ENCODE results near the gene ZNF136. TPM values are rescaled to one million over a fixed set of nuclear protein-coding genes. Genes with fewer than 3 reads are reported as not detected.

ZNF136 gene
- total and polyA plus RNA-seq, 2 of the 13 experiments (the other 11 are each of a cell fraction or from before 2014, with no cell fraction given): 2.5 to 10.2 TPM

- TF ChIP-seq ZNF276 (CRISPR knock-in tag; IDR thresholded peaks at IDR 0.05; ENCODE audit: low read depth) (0 out of 2 replicates have a peak, but pooled peaks have one; percentile 56), ZNF629 (CRISPR knock-in tag; conservative IDR thresholded peaks at IDR 0.05) (peak; percentile 22; the same call in 1 of the 2 replicates), ZNF740 (CRISPR knock-in tag; IDR thresholded peaks at IDR 0.05) (no peak), ZNF430 (CRISPR knock-in tag; IDR thresholded peaks at IDR 0.05) (peak; percentile 71; the same call in 1 of the 2 replicates), MTF1 (CRISPR knock-in tag; IDR thresholded peaks at IDR 0.05) (no peak), ZNF770 (CRISPR knock-in tag; IDR thresholded peaks at IDR 0.05) (peak; percentile 71), ZGPAT (CRISPR knock-in tag; IDR thresholded peaks at IDR 0.05) (peak; percentile 69; the same call in 1 of the 2 replicates), RBM39 (IDR thresholded peaks at IDR 0.05; ENCODE audit: low read depth, low read length, poor library complexity, severe bottlenecking) (no peak), ATF7-NPFF (CRISPR knock-in tag; IDR thresholded peaks at IDR 0.05; ENCODE audit: low read depth) (peak; percentile 55; the same call in 1 of the 2 replicates), CTCF (CRISPR knock-in tag; IDR thresholded peaks at IDR 0.05) (0 out of 2 replicates have a peak, but pooled peaks have one; percentile 5), ZZZ3 (CRISPR knock-in tag; IDR thresholded peaks at IDR 0.05; ENCODE audit: borderline replicate concordance) (peak; percentile 39; the same call in 1 of the 2 replicates), BCL3 (CRISPR knock-in tag; IDR thresholded peaks at IDR 0.05) (no peak), RELA (CRISPR knock-in tag; IDR thresholded peaks at IDR 0.05) (no peak), ZNF230 (CRISPR knock-in tag; IDR thresholded peaks at IDR 0.05) (peak; percentile 86), CBX5 (CRISPR knock-in tag; IDR thresholded peaks at IDR 0.05; ENCODE audit: borderline replicate concordance) (no peak), CBX2 (IDR thresholded peaks at IDR 0.05; ENCODE audit: low read depth, low read length) (no peak), CBX2 (CRISPR knock-in tag; IDR thresholded peaks at IDR 0.05; ENCODE audit: low read depth) (no peak), NR1H2 (CRISPR knock-in tag; IDR thresholded peaks at IDR 0.05; ENCODE audit: borderline replicate concordance, low read depth) (0 out of 2 replicates have a peak, but pooled peaks have one; percentile 55), ZNF251 (CRISPR knock-in tag; IDR thresholded peaks at IDR 0.05) (no peak)
These were observed 6.5 kb upstream of the ZNF136 start, which contains the start of gene ZNF625 (continued) for GRCh38 chr19:12156223-12157058.

Measured in HepG2 (cell line).